GM12874 (cell line): ENCODE measurements around the gene ULK4.

Experiments
- TF ChIP-seq, protein P1 (sequence below): IDR thresholded peaks from 2 replicates; pipeline ENCODE4 v1.5.1; 2011; ENCODE audit warnings: low read depth, mild to moderate bottlenecking, control low read depth, low read length, moderate library complexity; ENCODE audit not compliant: insufficient read depth

The ULK4 gene

DNA sequence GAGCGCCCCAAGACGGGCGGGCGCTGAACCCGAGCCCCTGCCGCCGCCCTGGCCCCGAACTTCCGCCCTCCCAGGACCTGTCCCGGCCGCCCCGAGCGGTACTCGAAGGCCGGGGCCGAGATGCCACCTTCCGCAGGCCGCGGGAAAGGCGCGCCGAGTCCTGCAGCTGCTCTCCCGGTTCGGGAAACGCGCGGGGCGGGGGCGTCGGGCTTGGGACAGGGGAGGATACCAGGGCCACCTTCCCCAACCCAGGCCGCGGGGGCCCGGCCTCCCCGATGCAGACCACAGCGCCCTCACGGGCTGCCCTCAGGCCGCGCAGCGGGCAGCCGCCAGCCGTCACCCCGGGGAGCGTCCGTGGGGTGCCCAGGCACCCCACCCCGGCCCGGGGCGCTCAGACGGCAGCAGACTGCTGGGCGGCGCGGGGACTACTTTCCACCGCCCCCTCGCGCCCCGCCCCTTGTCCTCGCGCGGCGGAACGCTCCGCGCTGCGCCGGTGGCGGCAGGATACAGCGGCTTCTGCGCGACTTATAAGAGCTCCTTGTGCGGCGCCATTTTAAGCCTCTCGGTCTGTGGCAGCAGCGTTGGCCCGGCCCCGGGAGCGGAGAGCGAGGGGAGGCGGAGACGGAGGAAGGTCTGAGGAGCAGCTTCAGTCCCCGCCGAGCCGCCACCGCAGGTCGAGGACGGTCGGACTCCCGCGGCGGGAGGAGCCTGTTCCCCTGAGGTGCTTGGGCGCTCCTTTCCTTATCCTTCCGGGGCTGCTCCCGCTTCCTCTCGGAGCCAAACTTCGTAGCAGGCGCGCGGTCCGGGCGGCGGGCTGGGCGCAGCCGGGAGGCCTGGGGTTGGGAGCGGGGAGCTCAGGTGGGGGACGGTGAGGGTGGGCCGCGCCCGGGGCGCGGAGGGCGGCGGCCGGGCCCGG, 762.7 kb downstream of the ULK4 start, which contains the start of gene CTNNB1:
TSS of gene CTNNB1 (plus strand) at position 556 of the 916 bp plus-strand sequence. CDS start 24,564 bp downstream, outside the sequence.
- TF ChIP-seq, protein P1, sequence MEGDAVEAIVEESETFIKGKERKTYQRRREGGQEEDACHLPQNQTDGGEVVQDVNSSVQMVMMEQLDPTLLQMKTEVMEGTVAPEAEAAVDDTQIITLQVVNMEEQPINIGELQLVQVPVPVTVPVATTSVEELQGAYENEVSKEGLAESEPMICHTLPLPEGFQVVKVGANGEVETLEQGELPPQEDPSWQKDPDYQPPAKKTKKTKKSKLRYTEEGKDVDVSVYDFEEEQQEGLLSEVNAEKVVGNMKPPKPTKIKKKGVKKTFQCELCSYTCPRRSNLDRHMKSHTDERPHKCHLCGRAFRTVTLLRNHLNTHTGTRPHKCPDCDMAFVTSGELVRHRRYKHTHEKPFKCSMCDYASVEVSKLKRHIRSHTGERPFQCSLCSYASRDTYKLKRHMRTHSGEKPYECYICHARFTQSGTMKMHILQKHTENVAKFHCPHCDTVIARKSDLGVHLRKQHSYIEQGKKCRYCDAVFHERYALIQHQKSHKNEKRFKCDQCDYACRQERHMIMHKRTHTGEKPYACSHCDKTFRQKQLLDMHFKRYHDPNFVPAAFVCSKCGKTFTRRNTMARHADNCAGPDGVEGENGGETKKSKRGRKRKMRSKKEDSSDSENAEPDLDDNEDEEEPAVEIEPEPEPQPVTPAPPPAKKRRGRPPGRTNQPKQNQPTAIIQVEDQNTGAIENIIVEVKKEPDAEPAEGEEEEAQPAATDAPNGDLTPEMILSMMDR: 0 out of 2 replicates have a peak, but pooled peaks have one; percentile 11

DNA sequence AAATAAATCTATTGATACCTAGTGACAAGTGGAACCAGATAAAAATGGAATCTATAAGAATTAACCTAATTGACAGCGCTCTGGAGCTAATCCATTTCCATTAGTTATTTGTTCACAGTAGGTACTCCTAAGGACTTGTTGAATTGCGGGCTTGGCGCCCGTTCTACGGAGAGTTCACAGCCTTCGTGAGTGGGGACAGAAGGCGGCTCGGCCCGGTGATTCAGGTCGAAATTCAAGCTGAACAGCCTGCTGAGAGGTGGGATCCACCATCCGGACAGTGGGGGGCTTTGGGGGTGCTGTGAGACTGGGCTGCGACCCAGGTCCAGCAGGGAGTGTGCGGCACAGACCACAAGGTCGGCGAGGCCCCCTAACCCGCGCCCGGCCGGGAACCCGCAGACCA, 763.4 kb downstream of the ULK4 start:
- TF ChIP-seq, protein P1: no peak

DNA sequence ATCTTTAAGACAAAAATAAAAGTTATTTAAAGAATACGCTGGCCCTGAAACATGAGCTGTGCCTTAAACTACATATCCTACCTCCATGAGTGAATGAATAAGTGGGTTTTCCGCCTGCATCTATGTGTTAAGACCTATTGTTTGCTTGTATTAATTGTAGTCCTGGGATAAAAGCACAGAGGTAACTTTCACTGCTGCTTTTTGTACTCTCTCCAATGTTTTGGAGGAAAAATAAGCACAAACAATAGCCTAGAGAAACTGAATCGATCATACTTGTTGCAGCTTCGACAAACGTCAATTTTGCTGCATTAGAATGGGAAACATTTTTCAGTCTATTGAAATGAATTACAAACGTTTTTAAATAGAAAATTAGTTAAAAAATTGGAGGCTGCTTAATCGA, 763.9 kb downstream of the ULK4 start:
- TF ChIP-seq, protein P1: no peak
